Spleen (tissue), 7 donors: ENCODE data around the gene ENTPD8.

Experiments used
- CTCF ChIP-seq, 11 experiments: fragments of 200-600 bp in 7 of 11; fragments of 450-650 bp in 4 of 11; sonication (generic) in 4 of 11; IDR thresholded peaks in 8 of 11; conservative IDR thresholded peaks in 3 of 11; 1 replicate in 7 of 11; 2 replicates in 4 of 11; pipeline versions ENCODE4 v1.4.0 to v1.8.0; 2016 to 2021; ENCODE audit warnings: antibody characterized with exemption in 11 of 11, inconsistent platforms in 4 of 11, mild to moderate bottlenecking in 1 of 11
- POLR2A ChIP-seq, 3 donors: fragments of 450-650 bp; IDR thresholded peaks; one replicate each; pipeline ENCODE4 v1.5.1; 2017; ENCODE audit warnings: antibody characterized with exemption in 3 of 3, mild to moderate bottlenecking in 1 of 3
- POLR2AphosphoS5 ChIP-seq, 3 donors: sonication (generic); formaldehyde crosslinking; IDR thresholded peaks; one replicate each; pipeline ENCODE4 v1.5.1; 2017; ENCODE audit warnings: antibody characterized with exemption in 3 of 3
- donor health status: DM: no; HTN: no; CAD: no; lungs with moderate emphysema.
- donor health status: DM: no; HTN: no; CAD: no.
- donor health status: DM: no; HTN: no; CAD: no.

- no peak for TF ChIP-seq CTCF (IDR thresholded peaks at IDR 0.05 in 8 of 11, conservative IDR thresholded peaks at IDR 0.05 in 3 of 11)
- peak in 1 of 3 donors; percentile 8 for TF ChIP-seq POLR2AphosphoS5 (IDR thresholded peaks at IDR 0.05)
- TF ChIP-seq POLR2A (IDR thresholded peaks at IDR 0.05), result no peak
These were observed 11.0 kb upstream of the ENTPD8 start for GRCh38 chr9:137452006-137452760.
